ENCODE measurements around the gene MLLT10. TPM values are rescaled to one million over a fixed set of nuclear protein-coding genes. Genes with fewer than 3 reads are reported as not detected.
"Not testable (repeated sequence)": the region's sequence is repeated elsewhere in the genome, so short reads cannot be mapped to it uniquely, and the experiment has no call there.

MLLT10 gene
- total and polyA plus RNA-seq, 2 of the 8 experiments (the other 6 are each of a cell fraction or from before 2014, with no cell fraction given): 53.1 to 62.1 TPM

DNA sequence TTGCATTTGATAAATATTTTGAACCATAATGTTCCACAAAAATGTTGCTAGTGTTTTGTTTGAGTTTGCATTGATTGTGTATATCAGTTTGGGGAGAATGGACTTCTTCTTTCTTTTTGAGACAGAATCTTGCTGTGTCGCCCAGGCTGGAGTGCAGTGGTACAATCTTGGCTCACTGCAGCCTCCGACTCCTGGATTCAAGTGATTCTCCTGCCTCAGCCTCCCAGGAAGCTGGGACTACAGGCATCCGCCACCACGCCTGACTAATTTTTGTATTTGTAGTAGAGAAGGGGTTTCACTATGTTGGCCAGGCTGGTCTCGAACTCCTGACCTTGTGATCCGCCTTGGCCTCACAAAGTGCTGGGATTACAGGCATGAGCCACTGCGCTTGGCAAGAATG is 25.0 kb downstream of the MLLT10 start:
- FAIRE-seq; H2BK20ac ChIP-seq (ENCODE audit: low read length); H2AK5ac ChIP-seq (ENCODE audit: low read depth, low read length); H3K18ac ChIP-seq (ENCODE audit: extremely low read depth, low read length); H4K91ac ChIP-seq (replicated peaks; ENCODE audit: insufficient read length, low read length); H3K9me3 ChIP-seq (ENCODE audit: insufficient read depth in 2 of 2, low read depth in 1 of 2, low read length in 1 of 2); H3K27ac ChIP-seq (ENCODE audit: low read depth, low read length); H3K4ac ChIP-seq (replicated peaks; ENCODE audit: insufficient read length, low read depth, low read length); H2BK12ac ChIP-seq (ENCODE audit: low read depth, low read length); H2BK15ac ChIP-seq (ENCODE audit: low read length); H2AFZ ChIP-seq (ENCODE audit: low read length); H3K4me2 ChIP-seq (ENCODE audit: insufficient read depth in 1 of 2, low read depth in 2 of 2, low read length in 2 of 2); H4K20me1 ChIP-seq (replicated peaks in 1 of 2; ENCODE audit: control insufficient read depth in 1 of 2, insufficient read depth in 2 of 2, low read length in 2 of 2); H3K79me1 ChIP-seq (ENCODE audit: low read depth, low read length); H3K9ac ChIP-seq (replicated peaks in 1 of 4; ENCODE audit: extremely low read depth in 1 of 4, low read depth in 3 of 4, low read length in 3 of 4); H3K14ac ChIP-seq (ENCODE audit: insufficient read length); H3K27me3 ChIP-seq (replicated peaks in 1 of 4; ENCODE audit: control insufficient read depth in 3 of 4, extremely low read depth in 1 of 4, insufficient read depth in 3 of 4, low read length in 3 of 4); H2BK120ac ChIP-seq (replicated peaks; ENCODE audit: low read depth, low read length); H3K56ac ChIP-seq (replicated peaks; ENCODE audit: insufficient read length, low read depth, low read length); H2BK5ac ChIP-seq (ENCODE audit: low read depth, low read length); H4K8ac ChIP-seq (ENCODE audit: extremely low read depth, insufficient read depth, low read length); H4K5ac ChIP-seq (ENCODE audit: insufficient read length, low read depth, low read length); H3K4me3 ChIP-seq (ENCODE audit: extremely low read depth in 1 of 4, insufficient read depth in 2 of 4, low read depth in 3 of 4, low read length in 4 of 4); H3K4me1 ChIP-seq (replicated peaks in 1 of 4; ENCODE audit: control insufficient read depth in 3 of 4, insufficient read depth in 4 of 4, low read length in 3 of 4); H3K23ac ChIP-seq (ENCODE audit: insufficient read length); H3K23me2 ChIP-seq (ENCODE audit: low read depth, low read length): not testable (repeated sequence)
- WGBS, 2 experiments (ENCODE audit: extremely low coverage in 1 of 2, insufficient coverage in 1 of 2, insufficient read length in 1 of 2, insufficient replicate concordance in 2 of 2, low coverage in 1 of 2, low lambda C conversion rate in 2 of 2, missing lambda C conversion rate in 1 of 2): 92% methylated on average over 7 of the region's 7 CpGs; no CpG with 5 or more reads in 1 of the 2 experiments
- DNase-seq (ENCODE audit: low read depth in 1 of 2, low spot score in 2 of 2): peak in 1 of 2 experiments; percentile 27
- Histone ChIP-seq H3K36me3 (ENCODE audit: control insufficient read depth in 2 of 4, insufficient read depth in 4 of 4, low read length in 3 of 4) (peaks cover 0 to 45% (median 14%) of the 10 kb centered on the region in 4 experiments; a peak in 7 of 8 replicates), H3K79me2 (ENCODE audit: control insufficient read depth in 1 of 2, insufficient read depth in 2 of 2, low read length in 2 of 2) (peaks cover 7 to 89% of the 10 kb centered on the region in 2 experiments)
- ChIA-PET POLR2A (ENCODE audit: partially characterized antibody) (interaction anchor here (1.2 to 2.7 kb wide), 3 partner anchors 9 to 26 kb away, joined by 4 to 10 read pairs (median 7); no protein-coding TSS in a partner anchor), CTCF (ENCODE audit: partially characterized antibody) (interaction anchor here (1.5 to 1.7 kb wide), 2 partner anchors 9 to 21 kb away, joined by 4 to 9 read pairs; no protein-coding TSS in a partner anchor)
